HG03457 (cell line): ENCODE measurements around the gene AHRR.

Source experiments
- ATAC-seq: cut with Tn5 transposase; IDR thresholded peaks from one replicate; pipeline ENCODE4 v1.9.1; 2021; ENCODE audit warnings: moderate number of reproducible peaks; ENCODE audit not compliant: unreplicated experiment

Gene AHRR

GRCh38 chr5:318931-319601, 2.4 kb upstream of the AHRR start:
- ATAC-seq = no peak

DNA sequence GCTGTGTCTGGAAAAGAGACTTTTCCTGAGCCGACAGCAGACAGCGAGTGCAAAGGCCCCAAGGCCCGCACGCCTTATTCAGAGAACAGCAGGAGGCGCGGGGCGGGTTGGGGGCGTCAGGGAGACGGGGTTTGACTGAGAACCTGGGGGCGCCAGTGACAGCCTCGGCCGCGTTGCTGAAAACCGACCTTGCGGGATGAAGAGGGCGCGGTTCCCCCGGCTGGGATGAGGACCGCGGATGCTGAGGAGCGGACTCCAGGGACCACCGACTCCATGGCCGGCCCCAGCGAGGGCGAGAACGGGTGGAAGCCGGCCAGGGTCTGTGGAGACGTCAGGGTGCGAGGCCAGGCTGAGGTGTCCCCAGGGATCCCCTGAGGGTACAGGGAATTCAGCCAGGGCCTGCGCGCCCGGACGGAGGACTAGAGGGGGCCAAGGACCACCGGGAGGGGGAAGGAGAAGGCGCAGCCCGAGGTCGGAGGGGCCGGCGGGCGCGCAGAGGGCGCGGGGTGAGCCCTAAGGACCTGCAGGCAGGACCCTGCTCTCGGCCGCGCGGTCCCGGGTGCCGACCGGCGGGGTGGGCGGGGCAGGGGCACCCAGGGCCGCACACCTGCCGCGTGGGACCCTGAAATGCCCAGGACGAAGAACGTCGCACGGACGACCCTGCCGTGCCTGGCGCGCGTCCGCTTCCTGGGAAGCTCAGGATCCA, 837 bp upstream of the AHRR start:
- no peak for ATAC-seq

- ATAC-seq = no peak
Measured at GRCh38 chr5:321726-322251, 275 bp downstream of the AHRR start.

DNA sequence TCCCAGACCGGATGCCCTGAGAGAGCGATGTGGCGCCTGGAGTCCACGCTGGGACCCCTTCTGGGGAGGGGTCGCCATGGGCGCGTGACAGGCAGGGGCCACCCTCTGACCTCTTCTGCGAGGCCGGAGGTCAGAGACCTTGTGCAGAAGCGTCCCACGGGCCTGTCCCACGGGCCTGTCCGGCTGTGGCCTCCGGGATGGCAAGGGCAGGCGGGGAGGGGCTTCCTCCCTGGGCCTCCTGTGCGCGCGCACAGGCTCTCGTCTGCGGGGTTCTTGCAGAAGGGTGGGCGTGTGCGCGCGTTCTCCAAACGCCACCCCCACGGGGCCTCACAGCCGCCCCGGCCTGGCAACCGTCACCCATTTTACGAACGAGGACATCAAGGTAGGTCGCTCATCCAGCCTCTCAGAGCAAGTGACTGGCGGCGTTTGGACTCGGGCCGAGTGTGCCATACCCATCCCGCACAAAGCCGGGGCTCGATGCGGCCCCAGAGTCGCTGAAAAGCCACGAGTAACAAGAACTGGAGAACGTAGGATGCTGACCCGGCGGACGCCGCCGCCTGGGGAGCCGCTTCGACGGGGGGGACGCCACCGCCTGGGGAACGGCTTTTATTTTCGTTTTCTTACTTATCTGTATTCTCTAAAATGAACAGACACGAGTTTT, 897 bp downstream of the AHRR start:
- no peak for ATAC-seq

- ATAC-seq = no peak
Measured at GRCh38 chr5:322942-323879, 1.7 kb downstream of the AHRR start.

- ATAC-seq = no peak
Measured at GRCh38 chr5:324736-325612, 3.5 kb downstream of the AHRR start.

- ATAC-seq = no peak
Measured at GRCh38 chr5:326109-326508, 4.6 kb downstream of the AHRR start.

DNA sequence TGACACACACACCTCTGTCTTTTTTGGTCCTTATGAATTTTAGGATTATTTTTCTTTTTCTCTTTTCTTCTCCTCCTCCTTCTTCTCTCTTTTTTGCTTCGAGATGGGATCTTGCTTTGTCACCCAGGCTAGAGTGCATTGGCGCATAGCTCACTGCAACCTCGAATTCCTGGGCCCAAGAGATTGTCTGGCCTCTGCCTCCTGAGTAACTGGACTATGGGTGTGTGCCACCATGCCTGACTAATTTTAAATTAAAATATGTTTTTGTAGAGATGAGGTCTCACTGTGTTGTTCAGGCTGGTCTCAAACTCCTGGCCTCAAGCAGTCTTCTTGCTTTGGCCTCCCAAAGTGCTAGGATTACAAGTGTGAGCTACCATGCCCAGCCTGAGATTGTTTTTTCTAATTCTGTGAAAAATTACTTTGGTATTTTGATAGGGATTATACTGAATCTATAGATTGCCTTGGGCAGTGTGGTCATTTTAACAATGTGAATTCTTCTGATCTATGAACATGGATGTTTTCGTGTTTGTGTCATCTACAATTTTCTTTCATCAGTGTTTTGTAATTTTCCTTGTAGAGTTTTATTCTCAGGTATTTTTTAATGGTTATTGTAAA, 7.7 kb downstream of the AHRR start:
- ATAC-seq = no peak

DNA sequence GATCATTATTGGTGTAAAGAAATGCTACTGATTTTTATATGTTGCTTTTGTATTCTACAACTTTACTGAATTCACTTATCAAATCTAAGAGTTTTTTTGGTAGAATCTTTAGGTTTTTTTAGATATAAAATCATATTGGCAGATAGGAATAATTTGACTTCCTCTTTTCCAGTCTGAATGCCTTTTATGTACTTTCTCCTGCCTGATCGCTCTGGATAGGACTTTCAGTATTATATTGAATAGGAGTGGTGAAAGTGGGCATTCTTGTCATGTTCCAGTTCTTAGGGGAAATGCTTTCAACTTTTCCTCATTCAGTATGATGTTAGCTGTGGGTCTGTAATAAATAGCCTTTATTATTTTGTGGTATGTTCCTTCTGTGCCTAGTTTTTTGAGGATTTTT, 8.3 kb downstream of the AHRR start:
- no peak for ATAC-seq

- ATAC-seq = no peak
Measured at GRCh38 chr5:332843-333242, 11.3 kb downstream of the AHRR start.

DNA sequence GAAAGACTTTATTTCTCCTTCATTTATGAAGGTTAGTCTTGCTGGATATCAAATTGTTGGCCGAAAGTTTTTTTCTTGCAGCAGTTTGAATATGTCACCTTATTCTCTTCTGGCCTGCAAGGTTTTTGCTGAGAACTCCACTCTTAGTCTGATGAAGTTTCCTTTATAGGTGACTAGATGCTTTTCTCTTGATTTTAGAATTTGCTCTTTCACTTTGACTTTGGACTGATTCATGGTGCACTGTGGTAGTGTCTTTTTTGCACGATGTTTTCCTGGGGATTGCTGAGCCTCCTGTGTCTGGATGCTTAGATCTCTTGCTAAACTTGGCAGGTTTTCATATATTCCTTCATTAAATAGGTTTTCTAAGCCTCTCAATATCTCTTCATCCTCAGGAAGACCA, 12.4 kb downstream of the AHRR start:
- ATAC-seq = no peak

DNA sequence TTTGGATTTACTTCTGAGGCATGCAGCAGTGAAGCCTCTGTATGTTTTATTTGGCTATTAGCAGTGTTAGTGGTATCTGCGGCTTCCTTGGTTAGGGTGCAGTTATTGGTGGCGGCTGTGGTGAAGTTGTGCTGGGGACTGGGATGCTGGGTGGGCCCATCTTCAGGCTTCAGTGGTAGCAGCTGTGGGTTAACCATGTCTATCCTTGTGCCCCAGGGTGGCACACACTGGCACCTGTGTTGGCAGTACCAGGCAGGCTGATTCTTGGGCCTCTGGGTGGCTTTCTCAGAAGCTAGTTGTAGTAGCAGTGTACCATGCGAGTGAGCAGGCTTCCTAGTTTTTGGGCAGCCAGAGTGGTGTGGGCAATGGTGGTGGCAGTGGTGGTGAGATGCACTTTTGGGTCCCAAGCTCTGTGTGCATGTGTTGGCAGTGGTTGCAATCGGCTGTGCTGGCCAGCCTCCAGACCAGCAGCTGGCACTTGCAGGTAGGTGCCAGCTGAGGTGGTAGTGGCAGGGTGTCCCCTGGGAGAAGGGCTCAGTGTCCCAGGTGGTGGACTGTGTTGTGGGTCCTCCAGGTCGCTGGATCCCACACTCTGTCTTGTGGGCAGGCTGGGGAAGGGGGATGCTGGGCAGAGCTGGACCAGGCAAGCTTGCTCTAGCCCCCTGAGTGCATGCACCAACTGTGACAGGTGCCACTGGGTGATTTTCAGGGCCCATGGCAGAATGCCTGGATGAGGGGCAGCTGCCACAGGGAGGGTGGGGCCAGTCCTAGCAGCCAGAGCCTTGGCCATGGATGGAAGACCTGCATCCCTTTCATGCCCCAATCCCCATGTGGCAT, 13.6 kb downstream of the AHRR start:
- ATAC-seq = no peak

DNA sequence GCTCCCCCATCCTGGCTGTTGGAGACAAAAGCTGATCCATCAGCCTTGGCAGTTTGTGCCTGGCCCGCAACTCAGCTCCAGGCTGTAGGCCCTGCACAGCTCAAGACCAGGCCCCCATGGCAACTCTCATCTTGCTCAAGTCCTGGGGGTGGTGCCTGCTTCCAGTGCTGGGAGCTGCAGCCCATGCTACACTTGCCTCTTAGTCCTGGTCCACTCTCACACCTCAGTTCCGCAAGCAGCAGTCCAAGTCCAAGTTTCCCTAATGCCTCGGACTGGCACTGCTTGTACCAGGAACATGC, 14.2 kb downstream of the AHRR start:
- no peak for ATAC-seq

DNA sequence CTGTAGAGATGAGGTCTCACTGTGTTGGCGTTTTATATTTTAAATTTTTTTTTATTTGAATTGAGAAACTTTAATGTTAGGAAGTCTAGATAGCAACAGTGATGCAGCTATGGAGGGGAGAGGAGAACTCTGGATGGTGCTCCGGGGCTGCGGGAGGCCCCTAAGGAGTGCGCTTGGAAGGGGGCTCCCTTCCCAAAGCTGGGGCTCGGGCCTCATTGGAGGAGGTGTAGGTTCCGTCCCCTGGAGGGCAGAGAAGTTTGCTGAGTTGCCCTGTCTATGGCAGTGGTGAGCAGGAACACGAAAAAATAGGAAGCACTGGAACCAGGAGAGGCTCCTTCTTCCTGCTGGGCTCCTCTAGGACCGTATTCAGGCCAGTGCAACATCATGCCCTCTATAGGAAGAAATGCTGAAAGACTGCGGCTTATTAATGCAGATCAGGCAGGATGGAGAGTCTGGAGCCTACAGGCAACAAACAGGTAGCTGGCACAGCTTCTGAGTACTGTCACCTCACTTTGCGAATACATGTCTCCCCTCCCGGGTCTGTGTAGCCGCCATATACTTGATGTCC, 16.1 kb downstream of the AHRR start:
- ATAC-seq = no peak

- no peak for ATAC-seq
Measured at GRCh38 chr5:342501-343460, 21.3 kb downstream of the AHRR start.

GRCh38 chr5:343461-344401, 22.2 kb downstream of the AHRR start:
- ATAC-seq = no peak
